Mammary epithelial cell (primary cell): ENCODE results near the gene COL4A2.

Experiments
- EZH2 ChIP-seq: IDR thresholded peaks from 2 replicates; pipeline ENCODE4 v1.6.1; 2012; ENCODE audit warnings: low read length, inconsistent platforms, borderline replicate concordance
- TF ChIP-seq, protein P1 (sequence below), 2 donors: IDR thresholded peaks in 1 of 2; conservative IDR thresholded peaks in 1 of 2; 2 replicates each; pipeline ENCODE4 v1.5.1; 2011 to 2012; ENCODE audit warnings: inconsistent platforms in 2 of 2, low read length in 2 of 2, mild to moderate bottlenecking in 2 of 2, control low read depth in 1 of 2, low read depth in 1 of 2; ENCODE audit not compliant: insufficient read depth in 1 of 2; ENCODE audit errors: extremely low read depth in 1 of 2

DNA sequence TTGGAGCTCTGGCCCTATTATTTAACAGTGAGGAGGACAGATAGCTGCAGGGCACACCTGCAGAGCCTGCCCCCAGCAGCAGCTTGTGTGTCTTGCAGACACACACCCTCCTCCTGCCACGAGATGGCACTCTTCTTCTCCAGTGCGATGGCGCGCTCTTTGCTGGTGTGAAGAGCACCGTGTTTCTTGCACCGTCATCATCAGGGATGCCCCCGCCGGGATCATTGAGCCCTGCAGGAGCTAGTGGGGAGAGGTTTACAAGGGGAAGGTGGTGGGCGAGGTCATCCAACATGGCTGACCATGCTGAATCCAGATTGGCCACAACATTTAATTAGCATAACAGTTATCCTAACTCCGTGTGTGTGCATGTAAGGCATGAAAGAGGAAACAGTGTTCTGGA lies 148.9 kb downstream of the COL4A2 start:
- TF ChIP-seq, protein P1, sequence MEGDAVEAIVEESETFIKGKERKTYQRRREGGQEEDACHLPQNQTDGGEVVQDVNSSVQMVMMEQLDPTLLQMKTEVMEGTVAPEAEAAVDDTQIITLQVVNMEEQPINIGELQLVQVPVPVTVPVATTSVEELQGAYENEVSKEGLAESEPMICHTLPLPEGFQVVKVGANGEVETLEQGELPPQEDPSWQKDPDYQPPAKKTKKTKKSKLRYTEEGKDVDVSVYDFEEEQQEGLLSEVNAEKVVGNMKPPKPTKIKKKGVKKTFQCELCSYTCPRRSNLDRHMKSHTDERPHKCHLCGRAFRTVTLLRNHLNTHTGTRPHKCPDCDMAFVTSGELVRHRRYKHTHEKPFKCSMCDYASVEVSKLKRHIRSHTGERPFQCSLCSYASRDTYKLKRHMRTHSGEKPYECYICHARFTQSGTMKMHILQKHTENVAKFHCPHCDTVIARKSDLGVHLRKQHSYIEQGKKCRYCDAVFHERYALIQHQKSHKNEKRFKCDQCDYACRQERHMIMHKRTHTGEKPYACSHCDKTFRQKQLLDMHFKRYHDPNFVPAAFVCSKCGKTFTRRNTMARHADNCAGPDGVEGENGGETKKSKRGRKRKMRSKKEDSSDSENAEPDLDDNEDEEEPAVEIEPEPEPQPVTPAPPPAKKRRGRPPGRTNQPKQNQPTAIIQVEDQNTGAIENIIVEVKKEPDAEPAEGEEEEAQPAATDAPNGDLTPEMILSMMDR (conservative IDR thresholded peaks at IDR 0.05 in 1 of 2, IDR thresholded peaks at IDR 0.05 in 1 of 2; ENCODE audit: extremely low read depth in 1 of 2, insufficient read depth in 1 of 2, low read depth in 1 of 2, low read length in 2 of 2) = peak; percentile 85 to 96
- no peak for TF ChIP-seq EZH2
